ENCODE measurements around the gene SLC9A3.

GRCh38 chr5:464843-465590 is 59.2 kb downstream of the SLC9A3 start:
- TF ChIP-seq EZH2 (IDR thresholded peaks at IDR 0.05; ENCODE audit: insufficient read depth, poor library complexity, severe bottlenecking) = no peak
- TF ChIP-seq EZH2phosphoT487 (IDR thresholded peaks at IDR 0.05; ENCODE audit: insufficient read depth, low read depth) = no peak

Measured in GM23248 (cell line).